ENCODE measurements around the gene BEAN1. TPM values are rescaled to one million over a fixed set of nuclear protein-coding genes. Genes with fewer than 3 reads are reported as not detected.

Gene BEAN1
- total RNA-seq, 4 donors from 2014 or later: 0.47 to 1.0 (median 0.54) TPM; not detected in 1

DNA sequence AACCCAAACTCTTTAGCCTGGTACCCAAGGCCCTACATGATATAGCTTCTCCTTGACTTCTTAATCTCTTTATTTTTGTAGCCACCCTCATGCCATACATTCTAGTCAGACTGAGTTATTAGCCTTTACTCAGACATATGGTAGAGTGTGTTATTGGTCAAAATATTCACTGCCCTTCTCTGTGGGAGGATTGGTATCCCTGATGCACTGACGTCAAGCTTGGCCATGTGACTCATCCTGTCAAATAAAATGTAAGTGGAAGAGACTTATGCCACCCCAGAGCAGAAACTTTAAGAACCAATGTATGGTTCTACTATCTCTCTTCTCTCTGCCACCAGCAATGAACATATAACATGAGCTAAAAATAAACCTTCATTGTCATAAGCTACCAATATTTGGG, 12.2 kb upstream of the BEAN1 start:
- TF ChIP-seq POLR2A (IDR thresholded peaks at IDR 0.05): no peak
- H3K36me3 ChIP-seq: no peaks in the 10 kb centered on the region
- no peak overlapping the region for H3K4me3 ChIP-seq
- ATAC-seq: no peak
- peaks cover 20% of the 10 kb centered on the region for H3K27me3 ChIP-seq
- H3K9me3 ChIP-seq: no peaks in the 10 kb centered on the region
- WGBS, 2 donors (ENCODE audit: low coverage in 1 of 2): 43% methylated on average over 1 of the region's 1 CpG; no CpG with 5 or more reads in 1 of the 2 donors
- no peaks in the 10 kb centered on the region for H3K4me1 ChIP-seq
- H3K27ac ChIP-seq: no peak overlapping the region

DNA sequence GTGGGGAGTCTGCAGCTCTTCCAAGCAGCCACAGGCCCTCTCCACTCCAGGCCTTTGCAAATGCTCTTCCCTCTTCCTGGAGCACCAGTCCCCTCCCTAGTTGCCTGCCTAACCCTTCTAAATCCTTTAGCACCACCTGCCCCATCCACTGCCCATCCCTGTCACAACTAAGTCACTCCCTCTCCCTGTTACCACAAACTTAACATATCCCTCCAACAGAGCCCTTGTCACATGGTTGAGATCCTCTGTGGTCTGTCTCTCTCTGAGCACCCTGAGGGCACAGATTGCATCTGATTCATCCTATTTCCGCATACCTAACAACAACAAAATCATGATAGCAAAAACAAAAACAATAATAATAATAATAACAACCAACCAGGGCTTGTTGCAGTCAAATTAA, 11.0 kb upstream of the BEAN1 start:
- ATAC-seq: no peak
- Histone ChIP-seq H3K9me3 (no peaks in the 10 kb centered on the region), H3K27ac (no peak overlapping the region), H3K4me1 (no peaks in the 10 kb centered on the region), H3K27me3 (peaks cover 20% of the 10 kb centered on the region), H3K4me3 (no peak overlapping the region), H3K36me3 (no peaks in the 10 kb centered on the region)
- TF ChIP-seq, protein P1, sequence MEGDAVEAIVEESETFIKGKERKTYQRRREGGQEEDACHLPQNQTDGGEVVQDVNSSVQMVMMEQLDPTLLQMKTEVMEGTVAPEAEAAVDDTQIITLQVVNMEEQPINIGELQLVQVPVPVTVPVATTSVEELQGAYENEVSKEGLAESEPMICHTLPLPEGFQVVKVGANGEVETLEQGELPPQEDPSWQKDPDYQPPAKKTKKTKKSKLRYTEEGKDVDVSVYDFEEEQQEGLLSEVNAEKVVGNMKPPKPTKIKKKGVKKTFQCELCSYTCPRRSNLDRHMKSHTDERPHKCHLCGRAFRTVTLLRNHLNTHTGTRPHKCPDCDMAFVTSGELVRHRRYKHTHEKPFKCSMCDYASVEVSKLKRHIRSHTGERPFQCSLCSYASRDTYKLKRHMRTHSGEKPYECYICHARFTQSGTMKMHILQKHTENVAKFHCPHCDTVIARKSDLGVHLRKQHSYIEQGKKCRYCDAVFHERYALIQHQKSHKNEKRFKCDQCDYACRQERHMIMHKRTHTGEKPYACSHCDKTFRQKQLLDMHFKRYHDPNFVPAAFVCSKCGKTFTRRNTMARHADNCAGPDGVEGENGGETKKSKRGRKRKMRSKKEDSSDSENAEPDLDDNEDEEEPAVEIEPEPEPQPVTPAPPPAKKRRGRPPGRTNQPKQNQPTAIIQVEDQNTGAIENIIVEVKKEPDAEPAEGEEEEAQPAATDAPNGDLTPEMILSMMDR (IDR thresholded peaks at IDR 0.05): no peak
- TF ChIP-seq EP300 (IDR thresholded peaks at IDR 0.05) (no peak), POLR2AphosphoS5 (IDR thresholded peaks at IDR 0.05) (no peak), POLR2A (IDR thresholded peaks at IDR 0.05) (no peak)
- 90% methylated on average over 1 of the region's 1 CpG; no CpG with 5 or more reads in 1 of the 2 donors for WGBS, 2 donors (ENCODE audit: low coverage in 1 of 2)

DNA sequence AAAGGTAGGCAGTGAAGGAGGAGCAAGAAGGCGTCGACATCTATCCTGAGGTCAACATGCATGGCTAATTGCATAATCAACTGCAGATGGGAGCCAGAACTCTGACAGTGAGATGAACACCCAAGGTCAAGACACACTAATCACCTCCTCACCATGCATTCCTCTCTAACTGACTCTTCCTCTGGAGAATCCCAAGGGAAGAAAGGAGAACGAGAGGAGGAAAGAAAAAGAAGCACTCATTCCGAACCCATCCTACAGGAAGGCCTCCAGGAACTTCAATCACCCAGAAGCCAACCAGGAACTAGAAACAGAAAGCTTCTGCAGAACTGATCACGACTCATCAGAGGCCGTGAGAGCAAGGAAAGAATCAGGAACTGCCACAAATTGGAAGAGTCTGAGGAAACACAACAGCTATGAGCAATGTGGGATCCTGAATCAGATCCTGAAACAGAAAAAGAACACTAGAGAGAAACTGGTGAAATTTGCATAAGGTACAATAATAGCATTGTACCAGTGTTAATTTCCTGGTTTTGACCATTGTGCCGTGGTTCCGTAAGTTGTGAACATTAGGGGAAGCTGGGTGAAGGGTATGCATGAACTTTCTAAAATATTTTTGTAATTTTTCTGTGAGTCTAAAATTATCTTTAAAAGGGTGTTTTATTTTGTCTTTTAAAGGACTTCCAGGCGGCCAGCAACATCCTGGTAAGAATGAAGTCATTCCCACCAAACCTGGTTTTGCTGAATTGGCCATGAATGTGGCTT, 10.0 kb upstream of the BEAN1 start:
- Histone ChIP-seq H3K27ac (no peak overlapping the region), H3K4me3 (no peak overlapping the region), H3K27me3 (peaks cover 20% of the 10 kb centered on the region), H3K36me3 (no peaks in the 10 kb centered on the region), H3K9me3 (no peaks in the 10 kb centered on the region), H3K4me1 (no peaks in the 10 kb centered on the region)
- 81 to 82% methylated on average over 8 to 9 of the region's 9 CpGs for WGBS, 2 donors (ENCODE audit: low coverage in 1 of 2)
- TF ChIP-seq POLR2AphosphoS5 (IDR thresholded peaks at IDR 0.05) (no peak), POLR2A (IDR thresholded peaks at IDR 0.05) (no peak), EP300 (IDR thresholded peaks at IDR 0.05) (no peak)
- TF ChIP-seq, protein P1 (IDR thresholded peaks at IDR 0.05): no peak
- ATAC-seq: no peak

DNA sequence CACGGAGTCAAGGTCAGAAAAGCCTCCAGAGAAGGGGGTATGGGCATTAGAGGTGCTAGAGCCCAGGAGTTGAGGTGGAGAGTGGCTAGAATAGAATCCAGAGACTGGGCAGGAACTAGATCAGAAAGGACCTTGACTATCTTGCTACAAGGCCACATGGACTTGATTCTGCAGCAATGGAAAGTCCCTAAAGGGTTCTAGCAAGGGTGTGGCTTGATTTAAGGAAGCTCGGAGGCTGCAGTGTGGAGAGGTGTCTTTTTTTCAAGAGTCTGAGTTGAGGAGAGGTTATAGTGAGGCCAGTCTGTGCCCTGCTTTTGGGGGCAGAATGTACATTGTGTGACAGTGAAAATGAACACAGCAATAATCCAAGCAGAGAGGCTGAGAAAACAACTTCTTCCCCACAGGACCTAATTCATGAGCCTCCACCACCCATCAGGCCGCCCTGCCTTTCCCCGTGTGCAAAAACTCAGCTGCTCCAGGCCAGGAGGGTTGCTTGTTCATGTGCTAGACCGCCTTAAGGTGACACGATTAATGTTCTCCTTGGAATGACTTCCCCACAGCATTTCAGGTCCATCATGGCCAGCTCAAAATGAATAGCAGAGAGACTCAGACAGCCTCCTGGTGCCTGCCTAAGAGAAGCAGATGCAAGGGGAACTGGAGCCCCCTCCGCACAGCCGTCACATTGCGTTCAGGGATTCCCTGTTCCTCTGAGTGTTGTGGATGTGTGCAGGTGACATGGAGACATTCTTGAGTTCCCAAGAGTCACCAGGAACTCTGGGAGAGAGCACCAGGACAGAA, 8.7 kb upstream of the BEAN1 start:
- WGBS, 2 donors (ENCODE audit: low coverage in 1 of 2): 92 to 100% methylated on average over 1 of the region's 9 CpGs
- H3K27ac ChIP-seq: no peak overlapping the region
- ATAC-seq: no peak
- TF ChIP-seq POLR2A (IDR thresholded peaks at IDR 0.05) (no peak), POLR2AphosphoS5 (IDR thresholded peaks at IDR 0.05) (no peak), EP300 (IDR thresholded peaks at IDR 0.05) (no peak)
- TF ChIP-seq, protein P1 (IDR thresholded peaks at IDR 0.05): no peak
- H3K9me3 ChIP-seq: no peaks in the 10 kb centered on the region
- no peak overlapping the region for H3K4me3 ChIP-seq
- no peaks in the 10 kb centered on the region for H3K4me1 ChIP-seq
- H3K27me3 ChIP-seq: peaks cover 20% of the 10 kb centered on the region
- no peaks in the 10 kb centered on the region for H3K36me3 ChIP-seq

DNA sequence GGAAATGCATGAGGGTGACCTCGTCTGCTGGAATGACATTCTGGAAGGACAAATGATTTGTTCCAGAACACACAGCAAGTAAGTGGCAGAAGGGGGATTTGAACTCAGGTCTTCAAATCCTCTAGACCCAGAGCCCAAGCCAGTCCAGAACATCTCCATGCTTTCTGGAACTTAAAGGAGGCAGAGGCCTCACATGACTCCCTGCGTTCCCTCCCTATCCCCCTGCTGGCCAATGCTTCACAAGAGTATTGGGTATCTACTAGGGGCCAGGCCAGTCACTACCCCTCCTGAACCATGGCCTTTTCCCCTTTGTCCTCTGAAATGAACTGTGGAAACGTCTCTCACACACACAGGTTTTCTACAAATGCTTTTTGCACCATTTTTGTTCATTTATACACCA, 7.6 kb upstream of the BEAN1 start:
- no peaks in the 10 kb centered on the region for H3K9me3 ChIP-seq
- WGBS, 2 donors (ENCODE audit: low coverage in 1 of 2): 60 to 70% methylated on average over 3 of the region's 3 CpGs
- TF ChIP-seq EP300 (IDR thresholded peaks at IDR 0.05): no peak
- TF ChIP-seq POLR2AphosphoS5 (IDR thresholded peaks at IDR 0.05): no peak
- TF ChIP-seq, protein P1 (IDR thresholded peaks at IDR 0.05): no peak
- no peak for TF ChIP-seq POLR2A (IDR thresholded peaks at IDR 0.05)
- H3K36me3 ChIP-seq: no peaks in the 10 kb centered on the region
- peaks cover 27% of the 10 kb centered on the region for H3K27me3 ChIP-seq
- H3K4me3 ChIP-seq: no peak overlapping the region
- no peak overlapping the region for H3K27ac ChIP-seq
- no peaks in the 10 kb centered on the region for H3K4me1 ChIP-seq
- ATAC-seq: no peak
